Measurements from ENCODE around the gene UQCRC1. TPM values are rescaled to one million over a fixed set of nuclear protein-coding genes. Genes with fewer than 3 reads are reported as not detected.
A peak's percentile ranks its signal among the peaks of the same experiment; 100 is the strongest.

Gene UQCRC1
- total RNA-seq, 4 donors from 2014 or later: 579 to 974 (median 655) TPM

DNA sequence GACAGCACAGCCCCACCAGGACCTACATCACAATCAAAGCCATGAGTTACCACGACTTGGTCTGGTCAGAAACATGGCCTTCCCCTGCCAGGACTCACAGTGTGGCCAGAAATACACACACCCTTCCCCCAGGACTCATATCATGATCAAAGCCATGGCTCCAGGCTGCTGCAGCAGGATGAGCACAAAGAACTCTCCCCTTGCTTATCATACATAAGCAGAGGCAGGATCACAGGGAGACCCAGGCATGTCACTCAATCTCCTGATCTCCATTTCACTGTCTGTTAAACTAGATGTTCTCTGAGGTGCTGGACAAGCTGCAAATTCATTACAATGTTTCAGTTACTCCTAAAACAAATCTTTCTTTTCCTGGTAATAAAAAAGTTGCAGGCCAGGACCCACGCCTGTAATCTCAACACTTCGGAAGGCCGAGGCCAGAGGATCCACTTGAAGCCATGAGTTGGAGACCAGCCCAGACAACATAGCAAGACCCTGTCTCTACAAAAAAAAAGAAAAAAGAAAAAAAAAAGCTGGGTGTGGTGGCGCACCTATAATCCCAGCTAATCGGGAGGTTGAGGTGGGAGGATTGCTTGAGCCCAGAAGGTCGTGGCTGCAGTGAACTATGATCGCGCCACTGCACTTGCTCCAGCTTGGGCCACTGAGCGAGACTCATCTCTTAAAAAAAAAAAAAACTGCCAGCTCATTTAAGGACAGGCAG lies 54.1 kb downstream of the UQCRC1 start:
- H3K36me3 ChIP-seq: no peaks in the 10 kb centered on the region
- DNase-seq: no peak
- no peaks in the 10 kb centered on the region for H3K9me3 ChIP-seq
- peak overlapping the region; percentile 43 to 84 (median 78) for H3K27ac ChIP-seq
- no peak overlapping the region for H3K4me3 ChIP-seq
- in situ Hi-C loops (cut with MboI; ENCODE audit: low pct_ligation_motif_present in 1 of 4, low pct_unique_long_range_greater_than_20kb in 1 of 4, low sequenced_read_pairs in 3 of 4): no loop called here
- intact Hi-C loops (cut with DNase I; ENCODE audit: low total_unique reads): no loop called here
- TF ChIP-seq, protein P1, sequence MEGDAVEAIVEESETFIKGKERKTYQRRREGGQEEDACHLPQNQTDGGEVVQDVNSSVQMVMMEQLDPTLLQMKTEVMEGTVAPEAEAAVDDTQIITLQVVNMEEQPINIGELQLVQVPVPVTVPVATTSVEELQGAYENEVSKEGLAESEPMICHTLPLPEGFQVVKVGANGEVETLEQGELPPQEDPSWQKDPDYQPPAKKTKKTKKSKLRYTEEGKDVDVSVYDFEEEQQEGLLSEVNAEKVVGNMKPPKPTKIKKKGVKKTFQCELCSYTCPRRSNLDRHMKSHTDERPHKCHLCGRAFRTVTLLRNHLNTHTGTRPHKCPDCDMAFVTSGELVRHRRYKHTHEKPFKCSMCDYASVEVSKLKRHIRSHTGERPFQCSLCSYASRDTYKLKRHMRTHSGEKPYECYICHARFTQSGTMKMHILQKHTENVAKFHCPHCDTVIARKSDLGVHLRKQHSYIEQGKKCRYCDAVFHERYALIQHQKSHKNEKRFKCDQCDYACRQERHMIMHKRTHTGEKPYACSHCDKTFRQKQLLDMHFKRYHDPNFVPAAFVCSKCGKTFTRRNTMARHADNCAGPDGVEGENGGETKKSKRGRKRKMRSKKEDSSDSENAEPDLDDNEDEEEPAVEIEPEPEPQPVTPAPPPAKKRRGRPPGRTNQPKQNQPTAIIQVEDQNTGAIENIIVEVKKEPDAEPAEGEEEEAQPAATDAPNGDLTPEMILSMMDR (IDR thresholded peaks at IDR 0.05): no peak
- TF ChIP-seq POLR2A (IDR thresholded peaks at IDR 0.05) (no peak), EP300 (IDR thresholded peaks at IDR 0.05; ENCODE audit: low read depth) (no peak), POLR2AphosphoS5 (IDR thresholded peaks at IDR 0.05) (no peak)
- WGBS, 2 donors (ENCODE audit: low coverage in 1 of 2): 71% methylated on average over 10 of the region's 10 CpGs; no CpG with 5 or more reads in 1 of the 2 donors
- H3K4me1 ChIP-seq: peaks cover 9 to 48% (median 24%) of the 10 kb centered on the region in 4 donors
- no peaks in the 10 kb centered on the region for H3K27me3 ChIP-seq

DNA sequence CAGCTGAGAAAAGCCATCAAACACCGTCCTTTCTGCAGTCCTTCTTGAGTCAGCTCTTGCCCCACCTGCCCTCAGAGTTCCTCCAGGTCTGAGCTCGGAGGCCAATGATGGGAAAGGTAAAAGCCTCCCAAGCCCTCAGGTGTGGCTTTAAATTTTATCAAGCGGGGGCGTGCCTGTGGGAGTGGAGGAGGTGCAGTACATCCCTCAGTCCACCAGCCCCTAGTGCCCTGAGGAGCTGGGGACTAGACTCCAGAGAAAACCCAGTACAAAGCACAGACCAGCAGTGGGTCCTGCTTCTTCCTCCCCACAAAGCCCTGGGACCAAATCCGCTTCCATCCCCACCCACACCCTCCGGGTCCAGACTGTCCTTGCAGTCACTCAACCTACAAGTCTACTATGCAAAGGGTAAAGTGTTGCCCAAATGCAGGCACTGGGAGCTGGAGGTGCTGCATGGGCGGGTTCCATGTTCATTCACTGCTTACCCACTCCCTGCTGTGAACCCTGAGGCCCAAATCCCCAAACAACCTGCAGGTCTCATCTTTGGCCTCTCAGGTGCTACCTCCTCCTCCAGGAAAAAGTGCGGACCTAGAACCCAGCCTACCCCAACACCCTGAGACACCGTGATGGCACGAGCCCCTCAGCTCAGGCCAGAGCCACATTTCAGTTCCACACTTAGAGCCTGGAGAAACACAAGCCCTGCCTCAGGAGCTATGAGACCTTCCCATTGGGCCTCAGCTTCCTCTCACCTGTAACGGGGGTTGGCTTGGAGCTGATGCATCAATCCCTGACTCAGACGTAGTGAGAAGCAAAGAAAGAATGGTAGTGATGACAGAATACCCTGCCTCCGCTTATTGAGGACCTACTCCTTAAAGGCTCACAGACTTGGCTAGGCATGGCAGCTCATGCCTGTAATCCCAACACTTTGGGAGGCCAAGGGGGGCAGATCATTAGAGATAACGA lies 55.3 kb downstream of the UQCRC1 start:
- intact Hi-C loops (cut with DNase I; ENCODE audit: low total_unique reads): no loop called here
- WGBS, 2 donors (ENCODE audit: low coverage in 1 of 2): 80 to 88% methylated on average over 2 to 14 of the region's 14 CpGs

DNA sequence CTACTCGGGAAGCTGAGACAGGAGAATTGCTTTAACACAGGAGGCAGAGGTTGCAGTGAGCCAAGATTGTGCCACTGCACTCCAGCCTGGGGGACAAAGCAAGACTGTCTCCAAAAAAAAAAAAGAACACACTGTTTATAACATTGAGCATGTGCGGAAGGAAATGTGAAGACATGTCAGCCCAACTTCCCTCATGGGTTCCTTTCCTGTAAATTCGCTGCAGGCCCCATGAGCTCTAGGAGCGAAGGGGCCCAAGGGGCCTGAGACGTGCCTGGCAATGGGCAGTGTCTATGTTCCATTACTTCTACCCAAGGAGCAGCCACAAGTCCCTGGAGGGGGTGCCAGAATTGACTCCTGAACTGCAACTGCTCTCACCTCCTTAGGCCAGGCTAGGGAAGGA lies 56.1 kb downstream of the UQCRC1 start:
- in situ Hi-C loops (cut with MboI; ENCODE audit: low pct_ligation_motif_present in 1 of 4, low pct_unique_long_range_greater_than_20kb in 1 of 4, low sequenced_read_pairs in 3 of 4): no loop called here
- peak overlapping the region in 3 of 4 donors; percentile 10 to 67 (median 17) for H3K27ac ChIP-seq
- WGBS, 2 donors (ENCODE audit: low coverage in 1 of 2): 66 to 81% methylated on average over 4 to 5 of the region's 5 CpGs
- intact Hi-C loops (cut with DNase I; ENCODE audit: low total_unique reads): no loop called here
- no peak for DNase-seq
- H3K4me3 ChIP-seq: no peak overlapping the region
- H3K9me3 ChIP-seq: no peaks in the 10 kb centered on the region
- peaks cover 5 to 43% (median 20%) of the 10 kb centered on the region in 4 donors for H3K4me1 ChIP-seq
- no peaks in the 10 kb centered on the region for H3K36me3 ChIP-seq
- TF ChIP-seq, protein P1 (IDR thresholded peaks at IDR 0.05): no peak
- TF ChIP-seq EP300 (IDR thresholded peaks at IDR 0.05; ENCODE audit: low read depth): no peak
- TF ChIP-seq POLR2AphosphoS5 (IDR thresholded peaks at IDR 0.05): no peak
- no peak for TF ChIP-seq POLR2A (IDR thresholded peaks at IDR 0.05)
- H3K27me3 ChIP-seq: no peaks in the 10 kb centered on the region

More for the DNA sequence above, 55.3 kb downstream of the UQCRC1 start:
- H3K4me3 ChIP-seq: no peak overlapping the region
- in situ Hi-C loops (cut with MboI; ENCODE audit: low pct_ligation_motif_present in 1 of 4, low pct_unique_long_range_greater_than_20kb in 1 of 4, low sequenced_read_pairs in 3 of 4): no loop called here
- TF ChIP-seq POLR2AphosphoS5 (IDR thresholded peaks at IDR 0.05) (no peak), POLR2A (IDR thresholded peaks at IDR 0.05) (no peak), EP300 (IDR thresholded peaks at IDR 0.05; ENCODE audit: low read depth) (no peak)
- TF ChIP-seq, protein P1 (IDR thresholded peaks at IDR 0.05): no peak
- no peak for DNase-seq
- H3K27me3 ChIP-seq: no peaks in the 10 kb centered on the region
- H3K9me3 ChIP-seq: no peaks in the 10 kb centered on the region
- H3K27ac ChIP-seq: peak overlapping the region in 1 of 4 donors; percentile 10
- no peaks in the 10 kb centered on the region for H3K36me3 ChIP-seq
- peaks cover 5 to 43% (median 20%) of the 10 kb centered on the region in 4 donors for H3K4me1 ChIP-seq
